ENCODE data around the gene ECEL1. TPM values are rescaled to one million over a fixed set of nuclear protein-coding genes. Genes with fewer than 3 reads are reported as not detected.

ECEL1 gene
- polyA plus RNA-seq, 3 donors: 0.56 to 1.3 (median 0.68) TPM

DNA sequence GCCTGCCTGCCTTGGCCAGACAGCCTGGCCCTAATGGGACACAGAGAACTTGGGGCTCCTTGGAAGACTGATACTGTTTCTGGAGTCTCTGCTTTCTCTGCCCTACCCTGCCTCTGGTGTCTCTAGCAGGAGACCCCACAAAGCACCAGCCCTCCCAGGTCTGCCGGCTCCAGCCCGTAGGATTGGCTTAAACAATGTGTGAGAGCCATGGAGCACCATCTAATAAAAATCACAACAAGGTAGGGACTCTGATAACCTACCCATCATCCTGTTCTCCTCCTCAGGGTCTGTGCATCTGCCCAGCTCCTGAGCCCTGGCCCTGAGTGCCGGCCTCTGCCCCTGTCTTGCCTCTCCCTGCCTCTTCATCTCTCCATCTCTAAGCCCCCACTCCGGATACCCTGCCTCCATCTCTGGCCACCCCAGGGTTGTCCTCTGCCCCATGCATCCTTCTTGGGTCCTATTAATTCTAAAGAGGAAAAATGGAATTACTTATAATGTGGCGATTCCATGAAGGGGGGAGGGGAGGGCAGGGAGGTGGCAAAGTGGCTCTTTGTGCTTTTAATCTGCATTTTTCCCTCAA, 1.2 kb upstream of the ECEL1 start:
- H3K27ac ChIP-seq (ENCODE audit: low read depth, low read length): no peak overlapping the region
- WGBS, 3 donors: 86 to 95% (median 92%) methylated on average over 5 of the region's 5 CpGs

DNA sequence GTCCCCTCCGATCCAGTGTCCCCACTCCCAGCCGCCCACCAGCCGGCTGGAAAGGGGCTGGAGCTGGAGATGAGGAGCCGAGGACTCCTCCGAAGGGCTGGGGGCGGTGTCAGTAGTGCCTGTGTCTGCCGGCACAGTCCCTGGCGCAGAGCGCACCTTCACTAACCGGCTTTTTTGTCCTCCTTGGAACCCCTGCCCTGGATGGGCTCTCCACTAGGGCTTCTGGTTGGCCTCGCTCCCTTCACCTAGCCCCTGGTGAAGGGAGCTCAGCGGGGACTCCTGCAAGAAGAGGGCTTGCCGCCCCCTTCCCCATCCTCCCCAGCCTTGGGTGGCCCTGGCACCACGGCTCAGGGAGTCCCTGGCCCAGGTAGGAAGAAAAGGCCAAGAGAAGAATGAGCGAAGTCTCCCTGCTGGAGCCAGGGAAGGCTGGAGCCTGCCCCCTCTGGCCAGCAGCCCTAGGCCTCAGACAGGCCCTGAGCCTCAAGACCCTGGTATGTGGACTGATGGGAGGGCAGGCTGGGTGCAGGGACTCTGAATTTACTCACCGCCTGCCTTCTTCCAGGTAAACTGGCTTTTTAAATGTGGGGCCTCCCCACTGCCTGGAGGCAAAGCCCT, 570 bp upstream of the ECEL1 start:
- 48 to 56% (median 50%) methylated on average over 14 to 16 of the region's 16 CpGs for WGBS, 3 donors

DNA sequence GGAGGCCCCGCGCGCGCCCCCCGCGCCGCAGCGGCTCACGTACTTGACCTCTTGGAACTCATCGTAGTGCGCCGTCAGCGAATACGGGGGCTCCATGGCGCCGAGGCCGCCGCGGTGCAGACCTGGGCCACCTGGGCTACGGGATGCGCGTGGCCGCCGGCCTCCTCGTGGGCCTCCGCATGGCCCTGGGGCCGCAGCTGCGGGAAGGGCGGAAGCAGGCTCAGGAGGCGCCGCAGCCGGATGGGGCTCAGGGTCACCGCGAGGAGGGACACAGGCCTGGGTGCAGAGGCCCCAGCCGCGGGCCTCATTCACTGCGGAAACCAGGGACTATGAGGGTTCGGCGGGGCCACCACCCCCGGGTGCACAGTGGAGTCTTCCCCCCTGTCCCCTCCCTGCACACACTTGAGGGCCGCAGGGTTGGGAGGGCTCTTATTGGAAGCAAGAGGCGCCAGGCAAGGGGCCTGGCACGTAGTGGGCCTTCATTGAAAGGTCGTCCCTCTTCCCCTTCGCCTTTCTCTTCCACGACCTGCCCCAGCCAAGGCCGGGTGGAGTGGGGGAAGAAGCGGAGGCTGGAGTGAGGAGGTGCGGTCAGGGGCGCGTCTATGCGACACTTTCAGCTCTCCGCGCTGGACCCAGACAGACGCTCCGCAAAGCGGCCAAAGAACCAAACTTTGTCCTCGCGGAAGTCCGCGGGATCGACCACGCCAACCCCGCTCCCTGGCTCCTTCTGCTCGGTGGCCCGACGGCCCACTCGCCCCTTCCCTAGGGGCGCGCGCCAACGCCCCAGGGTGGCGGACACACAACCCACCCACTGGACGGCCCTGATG, 863 bp downstream of the ECEL1 start:
- H3K27ac ChIP-seq (ENCODE audit: low read depth, low read length): no peak overlapping the region
- 3 to 4% (median 4%) methylated on average over 59 to 74 of the region's 74 CpGs for WGBS, 3 donors

More for the DNA sequence above, 570 bp upstream of the ECEL1 start:
- no peak overlapping the region for H3K27ac ChIP-seq (ENCODE audit: low read depth, low read length)

DNA sequence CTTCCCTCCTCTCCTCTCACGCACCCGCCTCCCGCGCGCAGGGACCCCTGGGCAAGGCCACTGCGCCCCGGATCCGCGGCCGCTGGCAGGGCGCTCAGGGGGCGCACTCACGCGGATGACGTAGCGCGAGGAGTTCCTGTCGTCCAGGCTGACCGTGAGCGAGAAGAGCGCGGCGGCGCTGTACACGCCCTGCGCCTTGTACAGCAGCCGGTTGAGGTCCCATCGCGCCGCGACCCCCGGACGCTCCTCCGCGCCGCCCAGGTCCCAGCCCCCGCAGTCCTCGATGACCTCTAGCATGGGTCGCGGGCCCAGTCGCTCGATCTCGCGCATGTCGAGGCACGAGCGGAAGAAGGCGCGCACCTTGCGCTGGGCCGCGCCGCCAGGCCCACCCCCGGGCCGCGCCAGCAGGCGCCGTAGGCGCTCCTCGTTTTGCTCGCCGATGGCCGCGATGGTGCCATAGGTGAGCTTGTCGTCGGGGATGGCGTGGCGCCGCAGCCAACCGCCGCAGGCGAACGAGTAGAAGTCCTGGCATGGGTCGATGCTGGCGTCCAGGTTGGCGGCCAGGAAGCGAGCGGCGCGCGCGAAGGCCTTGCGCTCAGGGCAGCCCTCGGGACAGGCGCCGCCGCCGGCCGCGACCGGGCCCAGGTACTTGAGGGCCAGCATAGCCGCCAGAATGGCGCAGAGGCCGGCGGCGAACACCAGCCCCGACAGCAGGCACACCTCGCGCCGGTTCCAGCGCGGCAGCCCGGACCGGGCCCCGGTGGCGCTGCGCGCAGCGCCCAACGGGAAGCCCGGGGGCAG, 1.7 kb downstream of the ECEL1 start:
- whole genome bisulfite sequencing, 3 donors: 1 to 3% (median 3%) methylated on average over 87 to 111 of the region's 111 CpGs

DNA sequence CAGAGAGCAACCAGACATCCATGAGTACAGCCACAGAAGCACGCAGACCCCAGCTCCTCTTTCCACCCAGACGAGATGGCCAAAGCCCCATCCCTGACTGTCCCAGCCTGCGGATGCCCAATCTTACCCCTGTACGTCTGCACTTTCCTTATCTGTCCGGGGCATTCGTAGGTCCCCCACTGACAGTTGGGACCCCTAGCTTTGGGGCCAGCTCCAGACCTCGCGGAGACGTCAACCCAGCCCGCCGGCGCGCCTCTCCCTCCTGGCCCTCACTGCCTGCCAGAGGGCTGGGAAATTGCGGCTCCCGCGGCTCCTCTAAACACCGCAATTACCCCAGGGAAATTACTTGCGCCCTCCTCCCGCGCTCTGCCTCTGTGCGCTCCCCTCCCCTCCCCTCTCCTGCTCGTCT, 2.3 kb downstream of the ECEL1 start:
- 5 to 12% (median 8%) methylated on average over 21 to 22 of the region's 22 CpGs for WGBS, 3 donors
- no peak overlapping the region for H3K27ac ChIP-seq (ENCODE audit: low read depth, low read length)

More for the DNA sequence above, 1.7 kb downstream of the ECEL1 start:
- H3K27ac ChIP-seq (ENCODE audit: low read depth, low read length): no peak overlapping the region

DNA sequence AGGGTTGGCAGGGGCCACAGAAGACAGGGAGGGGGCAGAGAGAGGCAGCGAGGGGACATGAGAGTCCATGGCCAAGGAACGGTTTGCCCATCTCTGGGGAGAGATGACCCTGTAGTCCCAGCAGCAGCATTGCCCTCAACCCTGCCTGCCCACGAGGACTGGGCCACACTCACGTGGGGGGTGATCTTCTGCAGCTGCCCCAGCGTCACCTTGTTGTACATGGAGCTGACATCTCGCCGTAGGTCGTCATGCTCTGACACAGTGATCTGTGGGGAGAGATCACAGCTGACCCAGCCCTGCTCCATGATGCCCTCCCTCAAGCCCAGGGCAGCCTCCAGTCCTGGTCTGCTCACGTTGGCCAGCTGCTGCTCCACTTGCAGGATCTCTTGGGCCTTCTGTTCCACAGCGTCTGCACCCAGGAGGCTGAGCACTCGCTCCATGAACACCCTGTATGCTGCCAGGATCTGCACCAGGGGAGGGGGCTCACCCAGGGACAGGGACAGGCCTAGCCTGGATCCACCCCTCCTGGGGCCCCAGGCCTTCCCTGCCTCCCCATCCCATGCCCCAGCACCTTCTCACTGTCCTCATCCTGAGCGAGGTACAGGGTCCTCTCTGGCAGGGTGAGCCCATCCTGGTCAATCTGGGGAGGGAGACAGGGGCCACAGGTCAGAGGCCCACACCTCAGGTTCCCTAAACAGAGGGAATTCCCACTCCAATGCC, 2.8 kb downstream of the ECEL1 start:
- WGBS, 3 donors: 71 to 82% (median 81%) methylated on average over 12 of the region's 12 CpGs
- no peak overlapping the region for H3K27ac ChIP-seq (ENCODE audit: low read depth, low read length)

DNA sequence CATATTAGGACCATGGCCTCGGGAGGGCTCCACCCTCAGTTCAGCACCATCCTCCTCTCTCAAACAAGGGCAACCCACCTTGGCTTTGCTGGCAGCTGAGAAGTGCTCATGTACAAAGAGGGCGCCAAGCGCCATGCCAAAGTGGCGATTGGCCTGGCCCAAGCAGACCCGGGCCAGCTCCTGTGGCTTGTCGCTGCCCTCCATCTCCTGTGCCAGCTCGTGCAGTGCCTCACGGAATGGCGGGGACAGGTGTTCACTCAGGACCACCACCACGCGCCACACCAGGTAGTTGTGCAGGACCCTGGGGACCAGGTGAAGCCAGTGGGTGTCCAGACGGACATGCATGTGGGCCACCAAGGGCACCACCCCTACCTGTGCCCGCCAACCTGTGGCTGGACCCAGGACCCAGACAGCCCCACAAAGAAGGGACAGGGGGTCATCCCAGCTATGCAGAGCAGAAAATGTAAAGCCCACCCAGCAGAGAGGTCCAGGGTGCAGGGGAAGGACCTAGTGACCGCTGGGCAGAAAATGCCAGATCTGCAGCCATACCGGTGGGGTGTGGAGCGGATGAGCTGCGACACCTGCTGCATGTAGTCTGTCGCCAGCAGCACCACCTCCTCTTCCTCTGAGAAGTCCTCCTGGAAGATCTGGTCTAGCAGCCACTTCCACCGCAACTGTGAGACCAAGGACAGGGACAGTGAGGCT, 3.6 kb downstream of the ECEL1 start:
- 87 to 92% (median 90%) methylated on average over 19 of the region's 19 CpGs for WGBS, 3 donors
- no peak overlapping the region for H3K27ac ChIP-seq (ENCODE audit: low read depth, low read length)

DNA sequence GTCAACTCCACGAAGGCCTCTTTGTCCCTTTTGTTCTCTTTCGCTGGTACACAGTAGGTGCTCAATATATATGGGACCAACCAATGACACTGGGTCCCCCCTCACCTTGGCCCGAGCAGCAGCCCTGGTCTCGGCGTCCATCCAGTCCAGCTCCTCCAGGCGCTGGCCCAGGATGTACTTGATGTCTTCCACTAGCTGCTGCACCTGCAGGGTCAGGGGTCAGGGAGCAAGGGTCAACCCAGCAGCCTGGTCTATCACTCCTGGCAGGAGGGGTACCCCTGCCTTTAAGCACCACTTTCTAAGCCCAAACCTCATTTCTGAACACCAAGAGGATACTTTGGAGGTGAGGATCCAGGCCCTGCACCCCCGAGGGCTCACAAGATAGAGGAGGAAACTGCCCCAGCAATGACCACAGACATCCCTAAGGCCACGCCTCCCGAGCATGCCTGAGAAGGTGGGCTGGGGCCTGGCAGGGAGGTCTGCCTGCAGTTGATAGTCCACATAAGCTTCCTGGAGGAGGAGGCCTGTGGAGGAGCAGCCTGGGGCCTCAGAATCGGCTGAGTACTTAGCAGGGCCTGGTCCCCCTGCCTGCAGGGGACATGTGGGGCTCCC, 4.2 kb downstream of the ECEL1 start:
- 85 to 94% (median 86%) methylated on average over 10 of the region's 10 CpGs for WGBS, 3 donors

DNA sequence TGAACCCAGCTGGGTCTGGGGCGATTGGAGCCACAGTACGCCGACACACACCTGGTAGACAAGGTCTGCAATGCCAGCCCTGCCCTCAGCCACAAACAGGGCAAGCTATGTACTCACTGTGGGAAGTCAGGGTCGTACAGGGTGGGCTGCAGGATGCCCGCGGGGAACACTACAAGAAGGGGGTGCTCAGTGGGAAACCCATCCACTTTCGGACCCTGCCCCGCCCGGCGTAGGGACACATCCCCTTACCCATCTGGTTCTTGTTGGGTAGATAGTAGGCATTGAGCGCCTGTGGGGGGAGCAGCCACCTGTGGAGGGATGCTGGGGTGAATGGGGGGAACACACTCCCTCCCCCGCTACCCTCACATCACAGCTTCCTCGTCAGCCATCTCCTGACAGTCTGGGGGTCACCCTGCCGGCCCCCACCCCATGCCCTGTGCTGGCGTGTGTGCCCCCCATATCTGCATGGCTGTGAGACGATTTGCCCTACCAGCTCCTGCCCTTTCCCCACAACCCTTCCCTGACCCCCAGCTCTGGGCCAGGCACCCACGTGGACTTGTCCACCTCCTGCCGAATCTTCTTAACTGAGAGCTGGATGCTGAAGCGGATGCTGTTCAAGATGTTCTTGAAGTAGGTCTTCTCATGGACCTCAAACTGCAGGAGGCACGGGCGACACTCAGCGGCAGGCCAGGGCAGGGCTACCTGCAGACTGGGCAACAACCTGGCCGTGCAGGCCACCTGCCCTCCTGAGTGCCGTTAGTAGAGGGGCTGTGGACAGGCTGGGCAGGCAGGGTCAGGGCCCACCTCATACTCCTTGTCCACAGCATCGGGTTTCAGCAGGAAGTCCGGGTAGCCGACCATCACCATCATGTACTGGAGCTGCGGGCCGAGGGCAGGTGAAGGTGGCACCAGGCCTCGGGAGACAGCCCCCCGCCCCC, 5.1 kb downstream of the ECEL1 start:
- WGBS, 3 donors: 83 to 91% (median 88%) methylated on average over 31 of the region's 31 CpGs
- no peak overlapping the region for H3K27ac ChIP-seq (ENCODE audit: low read depth, low read length)

More for the DNA sequence above, 4.2 kb downstream of the ECEL1 start:
- no peak overlapping the region for H3K27ac ChIP-seq (ENCODE audit: low read depth, low read length)

DNA sequence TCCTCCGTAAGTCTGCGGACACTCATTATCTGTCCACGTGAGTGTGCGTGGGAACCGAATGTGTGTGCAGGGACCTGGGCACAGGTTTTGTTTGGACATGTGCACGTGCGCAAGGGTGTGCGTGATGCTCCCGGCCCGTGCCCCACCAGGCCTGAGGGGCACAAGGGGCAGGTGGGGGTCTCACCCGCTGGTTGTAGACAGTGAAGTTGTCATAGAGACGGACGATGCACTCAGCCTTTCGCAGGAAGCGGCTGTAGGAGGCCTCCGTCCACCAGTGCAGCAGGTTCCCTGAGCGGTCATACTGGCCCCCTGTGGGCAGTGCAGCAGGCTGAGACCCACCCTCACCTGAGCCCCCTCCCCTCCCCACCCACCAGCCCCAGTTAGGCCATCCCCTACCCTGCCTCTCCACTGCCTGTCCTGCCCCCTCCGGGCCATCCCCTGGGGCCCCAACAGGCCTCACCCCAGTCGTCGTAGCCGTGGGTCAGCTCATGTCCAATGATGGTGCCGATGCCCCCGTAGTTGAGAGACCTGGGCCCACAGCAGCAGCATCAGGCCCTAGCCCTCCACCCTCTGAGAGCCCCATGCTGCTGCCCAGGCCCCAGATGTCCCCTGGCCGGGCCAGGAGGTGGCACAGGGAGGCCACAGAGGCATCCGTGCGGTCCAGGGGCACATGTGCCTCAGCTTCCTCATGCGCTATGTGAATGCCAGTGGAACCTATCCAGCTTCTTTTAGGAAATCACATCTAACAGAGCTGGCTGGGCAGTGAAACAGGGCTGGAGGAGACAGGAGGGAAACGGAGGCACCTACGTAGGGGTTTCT, 6.1 kb downstream of the ECEL1 start:
- whole genome bisulfite sequencing, 3 donors: 76 to 86% (median 85%) methylated on average over 26 to 29 of the region's 29 CpGs
- H3K27ac ChIP-seq (ENCODE audit: low read depth, low read length): no peak overlapping the region

DNA sequence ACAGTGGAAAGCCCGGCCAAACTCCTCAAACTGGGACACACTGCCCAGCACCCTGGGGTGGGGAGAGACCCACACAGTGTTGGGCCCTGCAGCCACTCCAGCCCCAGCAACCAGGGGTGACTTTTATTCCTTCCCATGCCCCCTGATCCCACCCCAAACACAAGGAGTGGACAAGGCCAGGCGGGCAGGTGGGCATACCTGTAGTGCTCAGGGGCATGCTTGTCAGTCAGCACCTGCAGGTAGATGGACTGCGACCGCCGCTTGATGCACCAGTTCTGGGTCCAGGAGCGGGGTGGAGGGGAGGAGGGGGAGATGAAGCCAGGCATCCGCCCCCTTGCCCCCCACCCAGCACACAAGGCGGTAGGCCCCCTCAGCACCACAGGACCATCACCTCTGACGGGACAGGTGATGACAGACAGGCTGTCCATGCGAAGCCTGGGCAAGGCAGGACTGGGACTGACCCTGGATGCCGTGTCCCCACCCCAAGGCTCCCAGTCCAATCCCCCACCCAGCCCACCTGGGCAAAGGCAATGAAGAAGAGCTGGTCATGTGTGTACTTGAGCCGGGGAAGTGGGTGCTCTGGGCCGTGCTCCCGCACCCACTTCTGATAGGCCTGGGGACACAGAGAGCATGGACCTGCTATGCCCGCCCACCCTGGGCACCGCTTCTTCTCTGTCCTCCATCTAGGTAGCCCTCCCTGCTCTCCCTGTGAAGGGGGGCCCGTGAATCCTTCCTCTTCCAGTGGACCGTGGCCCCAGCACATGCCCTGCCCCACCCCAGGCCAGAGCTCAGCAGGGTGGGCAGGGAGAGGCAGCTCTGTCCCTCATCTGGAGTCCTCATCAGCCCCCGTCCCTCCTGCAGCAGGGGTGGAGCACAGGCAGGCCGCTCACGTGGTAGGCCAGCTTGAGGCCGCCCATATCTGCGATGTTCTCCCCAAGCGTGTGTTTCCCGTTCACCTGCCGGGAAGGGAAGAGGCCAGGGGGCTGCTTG, 7.1 kb downstream of the ECEL1 start:
- WGBS, 3 donors: 72 to 82% (median 79%) methylated on average over 25 to 26 of the region's 26 CpGs
- H3K27ac ChIP-seq (ENCODE audit: low read depth, low read length): no peak overlapping the region

DNA sequence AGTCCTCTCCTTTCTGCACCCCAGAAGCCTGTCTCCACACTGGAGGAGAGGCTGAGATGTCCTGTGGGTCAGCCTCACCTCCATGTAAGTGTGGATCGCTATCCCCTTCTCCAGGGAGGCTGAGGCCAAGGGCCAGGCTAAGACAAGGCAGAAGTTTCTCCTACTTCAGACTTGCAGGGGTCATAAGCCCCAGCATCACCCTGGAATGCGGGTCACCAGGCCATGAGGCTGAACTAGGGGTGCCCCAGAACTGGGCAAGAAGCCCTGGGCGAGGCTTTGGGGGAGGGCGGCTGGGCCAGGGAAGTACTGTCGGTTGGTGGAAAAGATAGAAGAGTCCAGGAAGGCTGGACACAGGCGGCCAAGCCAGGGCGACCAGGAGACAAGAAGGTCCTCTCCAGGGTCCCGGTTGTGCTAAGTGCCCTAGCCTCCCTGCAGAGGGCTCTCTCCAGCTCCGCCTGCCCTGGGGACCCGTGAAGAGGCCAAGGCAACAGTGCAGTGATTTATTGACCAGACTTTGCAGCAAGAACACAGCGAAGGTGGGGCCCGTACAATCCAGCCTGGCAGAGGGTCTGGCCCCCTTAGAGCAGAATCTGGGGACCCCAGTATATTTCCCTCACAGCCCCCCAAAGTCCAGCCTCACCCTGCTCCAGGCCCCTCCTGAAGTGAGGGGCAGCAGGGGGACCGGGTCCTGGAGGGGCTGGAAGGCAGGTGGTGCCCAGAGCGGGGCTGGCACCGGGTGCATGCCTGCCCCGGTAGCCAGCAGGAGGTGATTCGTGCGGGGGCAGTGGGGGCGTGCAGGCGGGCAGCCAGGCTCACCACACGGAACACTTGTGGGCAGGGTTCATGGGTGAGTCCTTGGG, 8.1 kb downstream of the ECEL1 start:
- no peak overlapping the region for H3K27ac ChIP-seq (ENCODE audit: low read depth, low read length)
- WGBS, 3 donors: 67 to 78% (median 67%) methylated on average over 21 of the region's 21 CpGs

DNA sequence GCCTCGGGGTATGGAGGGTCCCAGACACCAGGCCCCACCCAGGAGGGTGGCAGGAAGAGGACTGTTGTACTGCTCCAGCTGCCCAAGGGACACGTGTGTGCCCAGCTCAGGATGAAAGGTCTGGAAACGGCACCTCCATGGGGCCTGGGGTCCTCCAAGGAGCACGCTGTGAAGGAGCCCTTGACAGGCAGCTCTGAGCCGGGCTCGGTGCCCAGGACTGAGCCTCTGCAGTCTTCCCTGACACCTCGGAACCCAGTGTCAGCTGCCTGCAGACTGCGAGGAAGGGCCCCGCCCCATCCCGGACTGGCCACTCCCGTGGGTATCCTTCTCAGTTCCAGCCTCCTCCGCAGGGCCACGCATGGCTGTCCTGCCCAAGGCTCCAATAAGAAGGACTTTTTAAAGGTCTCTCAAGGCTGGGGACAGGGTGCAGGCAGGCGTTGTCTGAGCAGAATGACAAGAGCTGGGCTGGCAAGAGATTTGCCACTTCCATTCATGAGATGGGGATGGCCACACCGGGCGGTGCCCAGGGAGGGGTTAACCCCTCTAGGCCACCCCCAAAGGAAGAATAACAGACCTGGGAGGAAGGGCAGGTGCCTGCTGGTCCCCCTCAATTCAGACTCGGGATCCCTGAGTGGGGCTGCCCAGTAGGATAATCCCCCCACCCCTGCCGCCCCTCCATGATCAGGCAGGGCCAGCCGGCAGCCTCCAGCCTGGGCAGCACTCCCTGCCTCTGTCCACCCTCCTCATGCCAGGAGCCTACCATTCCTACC, 8.9 kb downstream of the ECEL1 start:
- WGBS, 3 donors: 63 to 79% (median 72%) methylated on average over 17 to 19 of the region's 19 CpGs
- H3K27ac ChIP-seq (ENCODE audit: low read depth, low read length): no peak overlapping the region
